Panc1 (cell line): Measurements from ENCODE around the gene PHTF1.

Experiments
- POLR2AphosphoS5 ChIP-seq: IDR thresholded peaks from 2 replicates; pipeline ENCODE4 v1.6.1; 2012; ENCODE audit warnings: mild to moderate bottlenecking, low read depth, low read length, moderate library complexity
- SIN3A ChIP-seq: IDR thresholded peaks from 2 replicates; pipeline ENCODE4 v1.6.1; 2012; ENCODE audit warnings: low read depth, mild to moderate bottlenecking, low read length, moderate library complexity, borderline replicate concordance; ENCODE audit not compliant: insufficient read depth
- TF ChIP-seq, protein P1 (sequence below): fragments of 450-650 bp; IDR thresholded peaks from 2 replicates; pipeline ENCODE4 v1.5.1; 2017; ENCODE audit warnings: mild to moderate bottlenecking
- TF ChIP-seq, protein P2 (sequence below), 2 experiments: IDR thresholded peaks; 2 replicates each; pipeline ENCODE4 v1.6.1; 2011 to 2012; ENCODE audit warnings: low read depth in 2 of 2, control low read depth in 1 of 2, low read length in 1 of 2, mild to moderate bottlenecking in 1 of 2, moderate library complexity in 1 of 2; ENCODE audit not compliant: insufficient read depth in 1 of 2

DNA sequence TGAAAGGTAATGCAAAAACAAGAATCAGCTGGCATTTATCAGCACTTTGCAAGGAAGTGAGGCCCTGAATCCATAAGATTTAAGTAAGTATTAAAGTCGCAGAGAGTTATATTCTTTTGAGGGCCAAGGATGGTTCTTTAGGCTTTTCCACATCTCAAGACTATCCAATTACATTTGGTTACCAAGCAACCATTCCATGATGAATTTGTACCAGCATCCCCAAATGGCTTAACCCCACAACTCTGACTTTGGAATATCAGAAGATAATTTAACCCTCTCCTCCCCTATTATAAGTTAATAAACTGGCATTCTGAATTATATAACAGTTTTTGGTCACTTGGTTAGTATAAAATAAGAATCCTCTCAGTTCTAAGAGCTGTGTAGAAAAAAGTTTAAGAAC lies 2.8 kb downstream of the PHTF1 start:
- no peak for TF ChIP-seq SIN3A
- TF ChIP-seq, protein P1, sequence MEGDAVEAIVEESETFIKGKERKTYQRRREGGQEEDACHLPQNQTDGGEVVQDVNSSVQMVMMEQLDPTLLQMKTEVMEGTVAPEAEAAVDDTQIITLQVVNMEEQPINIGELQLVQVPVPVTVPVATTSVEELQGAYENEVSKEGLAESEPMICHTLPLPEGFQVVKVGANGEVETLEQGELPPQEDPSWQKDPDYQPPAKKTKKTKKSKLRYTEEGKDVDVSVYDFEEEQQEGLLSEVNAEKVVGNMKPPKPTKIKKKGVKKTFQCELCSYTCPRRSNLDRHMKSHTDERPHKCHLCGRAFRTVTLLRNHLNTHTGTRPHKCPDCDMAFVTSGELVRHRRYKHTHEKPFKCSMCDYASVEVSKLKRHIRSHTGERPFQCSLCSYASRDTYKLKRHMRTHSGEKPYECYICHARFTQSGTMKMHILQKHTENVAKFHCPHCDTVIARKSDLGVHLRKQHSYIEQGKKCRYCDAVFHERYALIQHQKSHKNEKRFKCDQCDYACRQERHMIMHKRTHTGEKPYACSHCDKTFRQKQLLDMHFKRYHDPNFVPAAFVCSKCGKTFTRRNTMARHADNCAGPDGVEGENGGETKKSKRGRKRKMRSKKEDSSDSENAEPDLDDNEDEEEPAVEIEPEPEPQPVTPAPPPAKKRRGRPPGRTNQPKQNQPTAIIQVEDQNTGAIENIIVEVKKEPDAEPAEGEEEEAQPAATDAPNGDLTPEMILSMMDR: no peak
- TF ChIP-seq, protein P2, sequence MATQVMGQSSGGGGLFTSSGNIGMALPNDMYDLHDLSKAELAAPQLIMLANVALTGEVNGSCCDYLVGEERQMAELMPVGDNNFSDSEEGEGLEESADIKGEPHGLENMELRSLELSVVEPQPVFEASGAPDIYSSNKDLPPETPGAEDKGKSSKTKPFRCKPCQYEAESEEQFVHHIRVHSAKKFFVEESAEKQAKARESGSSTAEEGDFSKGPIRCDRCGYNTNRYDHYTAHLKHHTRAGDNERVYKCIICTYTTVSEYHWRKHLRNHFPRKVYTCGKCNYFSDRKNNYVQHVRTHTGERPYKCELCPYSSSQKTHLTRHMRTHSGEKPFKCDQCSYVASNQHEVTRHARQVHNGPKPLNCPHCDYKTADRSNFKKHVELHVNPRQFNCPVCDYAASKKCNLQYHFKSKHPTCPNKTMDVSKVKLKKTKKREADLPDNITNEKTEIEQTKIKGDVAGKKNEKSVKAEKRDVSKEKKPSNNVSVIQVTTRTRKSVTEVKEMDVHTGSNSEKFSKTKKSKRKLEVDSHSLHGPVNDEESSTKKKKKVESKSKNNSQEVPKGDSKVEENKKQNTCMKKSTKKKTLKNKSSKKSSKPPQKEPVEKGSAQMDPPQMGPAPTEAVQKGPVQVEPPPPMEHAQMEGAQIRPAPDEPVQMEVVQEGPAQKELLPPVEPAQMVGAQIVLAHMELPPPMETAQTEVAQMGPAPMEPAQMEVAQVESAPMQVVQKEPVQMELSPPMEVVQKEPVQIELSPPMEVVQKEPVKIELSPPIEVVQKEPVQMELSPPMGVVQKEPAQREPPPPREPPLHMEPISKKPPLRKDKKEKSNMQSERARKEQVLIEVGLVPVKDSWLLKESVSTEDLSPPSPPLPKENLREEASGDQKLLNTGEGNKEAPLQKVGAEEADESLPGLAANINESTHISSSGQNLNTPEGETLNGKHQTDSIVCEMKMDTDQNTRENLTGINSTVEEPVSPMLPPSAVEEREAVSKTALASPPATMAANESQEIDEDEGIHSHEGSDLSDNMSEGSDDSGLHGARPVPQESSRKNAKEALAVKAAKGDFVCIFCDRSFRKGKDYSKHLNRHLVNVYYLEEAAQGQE (IDR thresholded peaks at IDR 0.05; ENCODE audit: insufficient read depth in 1 of 2, low read depth in 2 of 2, low read length in 1 of 2): no peak
- no peak for TF ChIP-seq POLR2AphosphoS5
